NCI-H1436 (cell line): ENCODE results near the gene PDE9A.

ENCODE experiments used
- DNase-seq: peaks from one replicate; lab custom pipeline; 2025; lab: John Stamatoyannopoulos, UW

Gene PDE9A

DNA sequence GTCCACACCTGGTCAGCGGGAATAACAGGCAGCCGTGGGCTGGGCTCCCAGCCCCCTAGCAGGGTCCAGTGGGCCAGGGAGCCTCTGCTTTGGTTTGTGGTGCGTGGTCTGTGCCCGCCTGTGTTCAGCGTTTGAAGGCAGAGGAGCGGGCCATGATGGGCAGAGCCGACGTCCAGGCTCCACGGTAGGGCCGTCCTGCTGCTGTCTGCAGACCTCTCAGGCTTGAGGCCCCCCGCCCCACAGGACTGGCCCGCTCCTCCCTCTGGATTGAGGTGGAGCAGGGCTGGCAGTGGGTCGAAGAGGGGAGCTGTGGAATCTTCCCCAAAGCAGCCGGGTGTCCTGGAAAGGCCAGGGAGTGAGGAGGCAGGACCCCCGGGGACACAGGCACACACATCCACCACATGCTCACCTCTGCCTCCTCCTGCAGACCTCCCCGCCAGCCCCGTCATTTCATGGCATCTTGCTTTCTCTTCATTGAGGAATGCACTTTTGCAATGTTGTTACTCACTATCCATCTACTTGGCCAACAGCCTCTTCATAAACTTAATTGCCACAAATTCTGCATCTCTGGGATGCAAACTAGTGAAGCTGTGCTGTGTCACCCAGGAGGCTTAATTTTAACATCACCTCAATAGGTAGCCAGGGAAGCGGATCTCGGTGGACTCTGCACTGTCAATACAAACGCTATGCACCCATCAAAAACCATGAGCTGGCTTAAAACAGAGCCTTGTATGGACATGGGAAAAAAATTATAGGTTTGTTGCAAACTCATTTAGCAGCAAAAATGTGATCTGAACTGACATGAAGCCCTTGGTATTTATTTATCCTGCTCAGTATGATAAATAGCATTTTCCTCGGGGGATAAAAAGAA lies 85.9 kb downstream of the PDE9A start:
- DNase-seq = no peak

DNA sequence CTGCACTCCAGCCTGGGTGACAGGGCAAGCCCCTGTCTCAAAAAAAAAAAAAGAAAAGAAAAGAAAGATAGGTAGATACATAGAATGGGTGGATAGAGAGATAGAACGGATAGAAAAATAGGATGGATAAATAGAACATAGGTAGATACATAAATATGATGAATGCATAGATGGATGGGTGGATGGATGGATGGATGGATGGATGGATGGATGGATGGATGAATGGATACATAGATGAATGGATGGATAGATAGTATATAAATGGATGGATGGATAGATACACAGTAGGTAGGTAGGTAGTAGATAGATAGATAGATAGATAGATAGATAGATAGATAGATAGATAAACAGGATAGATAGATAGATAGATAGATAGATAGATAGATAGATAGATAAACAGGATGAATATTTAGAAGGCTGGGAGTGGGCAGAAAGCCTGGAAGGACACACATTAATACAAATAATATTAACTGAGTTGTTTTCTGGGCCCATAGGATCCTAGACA lies 87.0 kb downstream of the PDE9A start:
- DNase-seq = no peak

DNA sequence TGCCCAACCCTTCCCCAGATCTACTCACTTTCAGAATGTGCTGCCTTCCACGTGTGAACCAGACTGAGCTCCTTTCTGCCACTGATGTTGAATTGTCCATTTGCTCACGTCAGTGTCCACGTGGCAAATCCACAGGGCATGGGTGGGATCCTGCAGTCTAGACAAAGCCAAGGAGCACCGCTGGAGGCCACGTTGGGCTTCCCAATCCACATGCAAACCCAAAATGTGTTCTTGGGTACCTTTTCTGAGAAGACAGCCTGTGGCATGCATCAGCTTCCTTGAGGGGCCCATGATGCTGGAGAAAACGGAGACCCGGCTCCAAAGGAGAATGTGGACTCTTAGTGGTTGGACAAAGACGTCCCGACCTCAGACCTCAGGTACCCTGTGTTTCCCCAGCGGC lies 87.6 kb downstream of the PDE9A start:
- DNase-seq = no peak

DNA sequence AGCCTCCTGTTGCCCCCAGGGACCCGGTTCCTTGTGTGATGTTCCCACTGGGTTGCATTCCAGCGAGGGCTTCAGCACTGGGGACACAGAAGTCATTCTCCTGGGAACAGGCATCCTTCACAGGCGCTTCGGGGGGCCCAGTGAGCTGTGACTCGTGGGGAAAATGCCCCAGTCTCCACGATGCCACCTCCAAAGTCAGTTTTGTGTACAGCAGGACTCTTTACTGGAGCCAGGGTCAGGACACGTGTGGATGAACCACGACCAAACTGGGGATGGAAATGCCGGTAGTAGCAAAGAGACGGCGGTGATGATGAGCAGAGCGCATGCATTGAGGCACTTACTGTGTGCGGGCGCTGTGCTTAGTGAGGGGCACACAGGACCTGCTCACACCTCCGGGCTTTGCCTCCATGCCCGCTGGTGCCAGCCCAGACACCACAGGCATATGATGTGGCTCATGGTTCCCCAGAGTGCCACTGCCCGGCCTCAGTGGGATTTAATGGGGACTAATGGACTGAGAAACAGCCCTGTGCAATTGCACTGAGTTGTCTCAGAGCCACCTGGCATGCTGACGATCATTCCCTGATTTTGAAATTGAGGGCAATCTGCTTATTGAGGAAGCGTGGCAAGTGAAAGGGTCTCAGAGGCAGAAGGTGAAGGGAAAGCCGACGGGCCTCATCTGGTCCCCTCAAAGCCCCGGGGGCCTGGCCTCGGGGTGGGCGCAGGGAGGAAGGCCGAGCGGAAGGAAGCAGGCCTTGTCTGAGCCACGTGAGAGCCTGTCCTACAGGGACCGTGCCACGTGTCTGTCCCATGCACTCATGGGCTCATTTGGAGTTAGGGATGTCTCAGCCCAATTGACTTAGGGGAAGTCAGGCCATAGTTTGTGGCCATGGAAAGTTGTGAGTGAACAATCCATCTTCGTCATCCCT lies 91.4 kb downstream of the PDE9A start:
- DNase-seq = no peak

DNA sequence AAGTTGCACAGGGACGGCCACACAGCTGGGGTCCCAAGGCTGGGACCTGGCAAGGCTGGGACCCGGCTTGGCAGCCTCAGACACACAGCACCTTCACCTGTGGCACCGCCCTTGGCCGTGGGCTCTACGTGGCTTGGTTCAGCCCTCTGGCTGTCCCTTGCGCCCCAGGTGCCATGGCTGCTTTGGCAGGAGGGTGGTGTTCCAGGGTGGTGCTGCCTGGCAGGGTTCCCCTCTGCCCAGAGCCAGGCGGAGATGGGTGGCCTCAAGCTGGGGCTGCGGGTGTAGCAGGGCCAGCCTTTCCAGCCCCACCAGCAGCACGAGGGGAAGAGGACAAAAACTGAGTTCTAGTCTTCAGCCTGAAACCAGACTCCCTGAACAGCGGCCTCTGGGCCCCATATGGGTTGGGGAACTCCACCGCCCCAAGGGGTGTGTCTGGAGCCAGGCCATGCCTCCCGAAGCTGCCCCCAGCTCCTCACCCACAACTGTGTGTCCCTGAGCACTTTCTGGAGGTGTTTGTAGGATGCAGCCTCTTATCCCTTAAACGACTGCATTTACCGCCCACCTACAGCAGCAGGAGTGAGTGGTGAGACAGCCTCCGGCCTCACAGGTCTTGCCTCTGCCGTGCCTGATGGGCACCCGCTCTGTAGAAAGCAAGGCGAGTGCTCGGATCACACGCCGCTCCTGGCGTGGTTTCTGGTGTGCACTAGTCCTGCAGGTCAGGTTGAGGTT lies 92.3 kb downstream of the PDE9A start:
- DNase-seq = no peak

DNA sequence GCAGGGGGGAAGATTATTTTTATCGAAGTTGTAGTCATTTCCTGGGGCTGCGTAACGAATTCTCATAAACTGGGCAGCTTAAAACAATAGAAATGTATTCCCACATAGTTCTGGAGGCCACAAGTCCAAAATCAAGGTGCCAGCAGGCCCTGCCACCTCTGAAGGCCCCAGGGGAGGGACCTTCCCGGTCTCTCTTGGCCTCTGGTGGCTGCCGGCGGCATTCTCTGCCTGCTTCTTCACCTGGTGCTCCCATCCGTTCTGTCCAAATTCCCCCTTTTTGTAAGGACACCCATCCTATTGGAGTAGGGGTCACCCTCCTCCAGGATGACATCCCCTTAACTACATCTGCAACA lies 92.8 kb downstream of the PDE9A start:
- no peak for DNase-seq

DNA sequence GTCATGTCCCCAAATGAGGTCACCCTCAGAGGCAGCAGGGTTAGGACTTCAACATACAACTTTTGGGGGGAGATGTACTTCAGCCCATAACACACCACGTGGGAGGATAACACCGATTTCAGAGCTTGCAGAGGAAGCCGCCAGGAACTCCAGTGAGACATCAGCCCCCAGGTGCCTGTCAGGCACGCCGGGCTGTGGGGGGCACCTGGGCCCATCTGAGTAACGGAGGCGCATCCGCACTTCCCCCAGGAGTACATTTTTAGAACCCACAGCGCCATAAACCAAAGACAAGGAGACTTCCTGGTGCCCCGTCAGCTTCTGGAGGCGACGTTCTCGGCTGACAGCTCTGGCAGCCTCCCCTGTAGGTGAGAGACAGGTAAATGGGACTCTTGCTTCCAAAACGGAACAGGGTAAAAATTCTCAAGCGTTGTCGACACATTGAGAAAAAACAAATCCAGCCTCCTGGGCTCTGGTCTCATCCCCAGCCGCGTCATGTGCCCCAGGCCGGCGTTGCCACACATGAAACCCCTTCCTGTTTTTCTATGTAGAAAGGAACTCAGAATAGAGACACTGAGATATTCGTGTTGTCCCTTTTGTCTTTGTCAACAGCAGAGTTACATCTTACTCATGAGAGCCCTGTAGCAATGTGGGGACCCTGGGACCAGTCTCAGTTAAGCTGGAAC lies 93.3 kb downstream of the PDE9A start:
- DNase-seq = no peak

DNA sequence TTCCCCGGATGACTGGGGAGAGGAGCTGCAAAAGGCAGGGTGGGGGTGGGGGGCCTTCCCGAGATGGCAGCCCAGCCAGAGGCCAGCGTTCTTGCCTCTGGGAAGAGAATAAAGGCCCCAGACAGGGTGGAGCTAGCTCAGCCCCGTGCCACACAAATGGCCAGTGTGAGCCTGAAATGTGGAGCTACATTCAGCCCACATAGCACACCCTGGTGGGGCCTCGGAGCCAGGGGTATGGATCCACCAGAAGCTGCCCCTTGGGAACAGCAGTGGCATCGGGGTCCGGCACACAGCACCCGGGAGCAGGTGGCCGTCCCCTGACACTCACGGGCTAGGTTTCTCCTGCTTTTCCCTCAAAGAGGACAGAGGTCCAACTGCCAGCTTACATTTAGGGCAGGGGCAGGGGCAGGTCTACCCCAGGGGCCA lies 93.9 kb downstream of the PDE9A start:
- no peak for DNase-seq

DNA sequence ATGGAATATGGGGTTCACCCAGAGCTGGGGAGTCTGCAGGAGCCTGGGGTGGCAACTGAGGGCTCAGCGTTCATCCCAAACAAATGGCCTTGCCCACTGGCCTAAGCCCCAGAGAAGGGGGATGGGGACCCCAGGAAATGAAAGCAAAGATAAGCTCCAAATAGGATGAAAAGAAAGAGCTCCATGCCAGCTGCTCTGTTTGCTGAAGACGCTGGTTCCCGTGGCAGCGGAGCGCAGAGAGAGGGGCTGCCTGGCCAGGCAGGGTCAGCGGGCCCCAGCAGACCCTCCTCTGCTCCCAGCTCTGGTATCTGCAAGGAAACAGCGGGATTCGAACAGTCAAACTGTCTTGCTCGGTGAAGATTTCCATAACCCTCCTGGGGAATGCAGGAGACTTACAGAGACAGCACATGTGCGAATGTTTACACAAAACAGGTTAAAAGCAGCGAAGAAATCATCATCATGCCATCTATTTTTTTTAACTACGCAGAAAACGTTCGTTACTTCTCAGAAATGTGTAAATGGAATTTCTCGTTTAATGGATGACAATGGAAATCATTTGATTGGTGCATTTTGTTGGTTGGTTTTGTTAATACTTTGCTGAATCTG lies 94.4 kb downstream of the PDE9A start:
- DNase-seq = no peak

DNA sequence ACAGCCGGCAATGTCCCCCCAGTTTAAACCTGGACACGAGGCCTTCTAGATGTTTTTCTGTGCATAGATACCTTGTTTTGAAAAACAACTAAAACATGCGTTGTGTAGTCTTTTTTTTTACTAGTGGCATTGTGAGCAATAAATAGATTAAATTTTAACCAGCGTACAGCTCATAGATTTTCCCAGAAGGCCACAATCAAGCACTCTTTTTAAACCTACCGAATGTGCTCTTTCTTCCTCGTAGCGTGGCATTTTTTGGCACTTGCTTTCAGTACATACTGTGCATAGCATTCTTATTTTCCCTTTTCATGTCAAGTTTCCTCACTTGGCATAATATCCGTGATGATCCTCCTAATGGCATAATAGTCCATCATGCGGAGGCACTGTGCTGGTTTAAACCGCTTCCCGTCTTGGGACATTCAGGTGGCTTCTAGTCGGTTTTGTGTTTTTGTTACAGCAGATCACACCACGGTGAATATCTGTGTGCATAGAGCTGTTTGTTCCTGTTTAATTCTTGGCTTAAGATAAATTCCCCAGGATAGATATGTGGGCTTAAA lies 95.3 kb downstream of the PDE9A start:
- DNase-seq = no peak

DNA sequence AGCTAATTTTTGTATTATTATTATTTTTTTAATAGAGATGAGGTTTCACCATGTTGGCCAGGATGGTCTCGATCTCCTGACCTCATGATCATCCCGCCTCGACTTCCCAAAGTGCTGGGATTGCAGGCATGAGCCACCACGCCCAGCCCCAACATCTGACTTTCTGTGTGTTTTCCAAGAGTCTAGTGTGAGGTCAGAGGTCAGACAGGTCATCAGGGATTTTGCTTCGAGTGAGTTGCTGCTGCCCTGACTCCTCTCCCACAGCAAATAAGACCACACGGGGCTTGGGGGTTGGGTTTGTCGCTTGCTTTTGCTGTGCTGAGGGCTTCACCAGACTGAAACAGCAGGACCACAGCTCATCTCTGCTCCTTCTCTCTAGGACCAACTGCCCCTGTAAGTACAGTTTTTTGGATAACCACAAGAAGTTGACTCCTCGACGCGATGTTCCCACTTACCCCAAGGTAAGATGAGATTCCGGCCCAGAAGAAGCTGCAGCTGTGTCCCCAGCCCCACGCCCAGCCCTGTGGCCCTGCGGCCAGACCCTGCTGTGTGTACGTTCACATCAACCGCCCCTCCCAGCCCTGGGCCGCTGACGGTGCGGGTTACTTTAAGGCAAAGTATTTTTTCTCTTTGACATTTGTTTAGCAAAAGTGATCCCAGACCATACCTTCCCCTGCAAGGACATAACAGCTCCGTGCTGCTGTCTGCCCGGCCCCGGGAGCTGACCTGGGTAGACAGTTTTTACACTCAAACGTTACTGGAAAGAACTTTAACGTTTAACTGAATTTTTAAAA lies 97.5 kb downstream of the PDE9A start:
- DNase-seq = no peak

DNA sequence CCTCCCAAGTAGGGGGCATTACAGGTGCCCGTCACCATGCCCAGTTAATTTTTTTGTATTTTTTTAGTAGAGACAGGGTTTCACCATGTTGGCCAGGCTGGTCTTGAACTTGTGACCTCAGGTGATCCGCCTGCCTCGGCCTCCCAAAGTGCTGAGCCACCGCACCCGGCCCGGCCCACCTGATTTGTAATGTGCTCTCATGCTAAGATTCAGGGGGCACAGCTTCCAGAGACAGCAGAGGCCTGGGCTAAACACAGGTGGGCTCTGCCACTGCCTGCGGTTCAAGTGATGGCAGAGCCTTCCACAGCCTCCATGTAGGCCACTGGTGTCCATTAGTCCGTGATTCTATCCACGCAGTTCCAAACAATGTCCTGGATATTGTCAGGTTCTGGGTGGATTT lies 98.4 kb downstream of the PDE9A start:
- no peak for DNase-seq

DNA sequence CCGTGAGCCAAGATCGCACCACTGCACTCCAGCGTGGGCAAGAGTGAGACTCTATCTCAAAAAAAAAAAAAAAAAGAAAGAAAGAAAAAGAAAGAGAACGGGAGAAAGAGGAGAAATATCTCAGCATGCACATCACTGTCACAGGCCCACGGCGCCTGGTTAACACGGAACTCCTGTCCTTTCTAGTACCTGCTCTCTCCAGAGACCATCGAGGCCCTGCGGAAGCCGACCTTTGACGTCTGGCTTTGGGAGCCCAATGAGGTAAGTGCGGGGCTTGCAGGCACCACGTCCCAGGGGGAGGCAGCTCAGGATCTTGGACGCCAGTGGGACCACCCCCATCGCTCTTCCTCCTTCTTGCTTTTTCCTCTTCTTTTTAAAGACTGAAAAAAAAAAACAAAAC lies 100.4 kb downstream of the PDE9A start:
- no peak for DNase-seq

DNA sequence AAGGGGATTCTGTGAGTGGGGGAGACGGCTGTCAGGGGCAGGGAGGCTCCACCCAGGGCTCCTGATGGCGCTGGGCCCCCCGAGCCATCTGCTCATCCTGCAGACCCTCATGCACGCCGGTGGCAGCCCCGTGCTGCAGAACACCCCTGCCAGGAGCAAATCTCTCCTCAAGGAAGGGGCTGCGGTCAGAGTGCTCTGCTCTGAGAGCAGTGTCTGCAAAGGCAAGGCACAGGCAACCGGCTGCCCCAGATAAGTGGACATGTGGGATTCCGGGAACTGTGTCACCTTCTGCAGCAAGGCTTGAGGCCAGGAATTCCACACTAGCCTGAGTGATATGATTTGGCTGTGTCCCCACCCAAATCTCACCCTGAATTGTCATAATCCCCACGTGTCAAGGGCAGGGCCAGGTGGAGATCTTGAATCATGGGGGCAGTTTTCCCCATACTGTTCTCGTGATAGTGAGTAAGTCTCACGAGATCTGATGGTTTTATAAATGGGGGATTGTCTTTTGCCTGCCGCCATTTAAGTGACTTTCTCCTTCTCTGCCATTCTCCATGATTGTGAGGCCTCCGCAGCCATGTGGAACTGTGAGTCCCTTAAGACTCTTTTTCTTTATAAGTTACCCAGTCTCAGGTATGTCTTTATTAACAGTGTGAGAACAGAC lies 101.0 kb downstream of the PDE9A start:
- DNase-seq = no peak

DNA sequence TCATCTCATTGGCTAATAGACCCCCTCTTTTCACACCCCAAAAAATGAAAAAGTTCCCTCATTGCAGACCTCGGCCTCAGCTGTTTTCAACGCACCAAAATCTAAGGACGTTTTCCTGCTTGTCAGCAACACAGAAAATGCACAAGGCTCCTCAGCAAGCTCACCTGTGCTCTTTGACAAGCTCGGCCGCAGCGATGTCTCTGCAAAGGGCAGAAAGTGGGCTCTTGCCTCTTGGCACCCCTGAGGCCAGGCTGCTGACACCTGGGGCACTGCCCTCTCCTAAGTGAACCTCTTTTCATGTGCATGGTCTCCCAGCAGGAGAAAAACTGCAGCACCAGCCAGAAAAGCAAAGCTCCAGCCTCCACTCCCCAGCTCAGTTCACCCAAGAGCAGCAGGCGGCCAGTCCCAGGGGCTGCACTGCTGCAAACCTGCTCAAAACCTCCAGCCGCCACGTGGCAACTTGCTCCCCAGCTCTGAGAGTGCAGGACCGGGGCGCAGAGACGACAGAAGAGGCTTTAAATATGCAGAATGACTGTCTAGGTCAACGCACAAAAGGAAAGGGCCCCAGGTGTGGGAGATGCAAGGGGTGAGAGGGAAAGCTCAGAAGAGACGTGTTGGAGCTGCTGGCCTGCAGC lies 101.7 kb downstream of the PDE9A start:
- no peak for DNase-seq

DNA sequence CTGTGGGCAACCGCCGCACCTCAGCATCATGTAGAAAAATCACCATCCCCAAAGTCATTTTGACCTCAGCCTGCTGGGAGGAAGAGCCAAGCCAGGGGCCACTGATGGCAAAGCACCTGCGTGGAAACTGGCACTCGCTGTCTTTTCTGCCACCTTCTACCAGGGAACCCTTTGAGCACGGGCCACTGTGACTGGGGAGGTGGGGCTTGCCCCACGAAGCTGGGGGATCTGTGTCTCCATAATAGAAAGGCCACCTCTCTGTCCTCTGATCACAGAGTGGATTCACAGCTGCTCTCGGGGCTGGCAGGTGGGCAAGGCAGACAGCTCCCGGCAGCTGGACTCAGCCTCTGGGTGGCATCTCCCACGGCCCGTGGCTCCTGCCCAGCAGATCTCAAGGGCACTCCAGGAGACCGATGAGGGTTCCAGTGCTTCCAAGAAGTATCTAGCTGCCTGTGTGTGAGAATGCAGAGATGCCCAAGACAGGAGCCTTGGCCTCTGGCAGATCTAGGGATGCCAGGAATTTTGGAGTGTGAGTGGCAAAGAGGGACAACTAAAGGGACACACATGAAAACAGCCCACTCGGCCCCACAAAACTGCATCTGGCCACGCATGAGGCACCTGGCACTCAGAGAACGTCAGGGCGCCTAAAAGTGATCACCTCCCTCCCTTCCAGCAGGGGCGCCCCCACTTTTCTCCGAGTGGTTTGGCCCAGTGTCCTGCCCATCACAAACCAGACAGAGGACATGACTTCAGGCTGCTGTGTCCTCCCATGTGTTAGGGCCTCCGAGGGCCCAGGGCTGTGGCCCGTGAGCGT lies 102.6 kb downstream of the PDE9A start:
- DNase-seq = no peak

DNA sequence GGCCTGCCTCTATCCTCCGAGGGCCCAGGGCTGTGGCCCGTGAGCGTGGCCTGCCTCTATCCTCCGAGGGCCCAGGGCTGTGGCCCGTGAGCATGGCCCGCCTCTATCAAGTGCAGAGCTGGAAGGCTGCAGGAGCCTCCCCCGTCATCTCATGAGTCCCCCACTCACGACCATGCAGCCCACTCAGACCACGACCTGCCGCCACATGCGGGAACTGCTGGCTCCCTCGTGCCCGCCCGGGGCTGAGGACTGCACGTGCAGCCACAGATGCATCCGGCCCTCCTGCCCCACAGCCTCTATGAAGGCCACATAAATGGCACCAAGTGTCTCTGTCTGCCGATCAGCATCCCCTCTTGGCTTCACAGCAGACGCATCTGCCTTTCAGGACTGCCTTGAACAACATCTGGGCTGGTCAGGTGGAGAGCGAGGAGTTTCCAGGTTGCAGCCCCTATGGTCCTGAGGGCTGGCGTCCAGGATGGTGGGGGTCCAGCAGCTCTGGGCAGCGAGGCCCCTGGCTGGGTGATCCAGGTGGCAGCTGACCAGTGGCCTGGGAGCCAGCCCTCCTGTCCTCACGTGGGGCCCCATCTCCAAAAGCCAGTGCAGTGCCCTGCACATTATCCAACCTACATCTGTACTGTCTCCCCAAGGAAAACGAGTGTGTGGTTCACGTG lies 103.3 kb downstream of the PDE9A start:
- no peak for DNase-seq

DNA sequence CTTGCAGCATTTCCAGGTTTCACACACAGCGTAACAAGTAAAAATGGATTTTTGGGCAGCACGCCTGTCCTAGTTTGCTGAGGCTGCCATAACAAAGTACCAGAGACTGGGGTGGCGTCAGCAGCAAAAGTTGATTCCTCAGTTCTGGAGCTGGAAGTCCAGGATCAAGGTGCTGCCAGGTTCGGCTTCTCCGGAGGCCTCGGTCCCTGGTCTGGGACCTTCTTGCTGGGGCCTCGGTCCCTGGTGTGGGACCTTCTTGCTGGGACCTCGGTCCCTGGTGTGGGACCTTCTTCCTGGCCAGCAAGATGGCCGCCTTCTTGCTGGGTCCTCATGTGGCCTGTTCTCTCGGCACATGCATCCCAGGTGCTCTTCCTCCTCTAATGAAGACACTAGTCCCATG lies 104.0 kb downstream of the PDE9A start:
- no peak for DNase-seq
